Testis (tissue), 3 donors: Measurements from ENCODE around the gene NOL4L. TPM values are rescaled to one million over a fixed set of nuclear protein-coding genes. Genes with fewer than 3 reads are reported as not detected.

ENCODE experiments used
- DNase-seq: peaks from one replicate; pipeline ENCODE4 v3.0.0-alpha.2; 2019
- H3K27ac ChIP-seq, 2 donors: fragments of 200-600 bp; sonication (generic); one replicate each; pipeline ENCODE4 v1.5.1; 2019
- H3K27me3 ChIP-seq: fragments of 200-600 bp; sonication (generic); one replicate; pipeline ENCODE4 v1.5.1; 2019
- H3K36me3 ChIP-seq: fragments of 200-600 bp; sonication (generic); one replicate; pipeline ENCODE4 v1.5.1; 2017; ENCODE audit warnings: low read depth; ENCODE audit errors: missing control alignments
- H3K4me1 ChIP-seq: fragments of 200-600 bp; sonication (generic); one replicate; pipeline ENCODE4 v1.5.1; 2019
- H3K4me3 ChIP-seq, 2 donors: fragments of 200-600 bp; sonication (generic); one replicate each; pipeline ENCODE4 v1.5.1; 2017 to 2019
- H3K9me3 ChIP-seq: fragments of 200-600 bp; sonication (generic); one replicate; pipeline ENCODE4 v1.5.1; 2017
- CTCF ChIP-seq, 3 experiments: fragments of 450-650 bp in 2 of 3; fragments of 200-600 bp in 1 of 3; sonication (generic) in 1 of 3; IDR thresholded peaks; one replicate each; pipeline ENCODE4 v1.5.1; 2016 to 2019; ENCODE audit warnings: antibody characterized with exemption in 3 of 3, mild to moderate bottlenecking in 2 of 3, moderate library complexity in 1 of 3
- POLR2A ChIP-seq: fragments of 450-650 bp; IDR thresholded peaks from one replicate; pipeline ENCODE4 v1.6.1; 2017; ENCODE audit warnings: antibody characterized with exemption, mild to moderate bottlenecking, moderate library complexity
- WGBS, 2 donors: methylation state at CpG; one replicate each; pipeline ENCODE4 v1.1.5; 2018; 5-methylcytosine and 5-hydroxymethylcytosine counted together
- intact Hi-C: fragments of 100-400 bp; cut with DNase I; formaldehyde crosslinking; loops from one replicate; pipeline ENCODE4 v1.15.1; 2023; ENCODE audit warnings: low total_unique reads
- polyA plus RNA-seq: library from polyadenylated mRNA; stranded (reverse); fragments of 350-450 nt; fragmentation: Illumina TruSeq; extraction: RNeasy Lipid Tissue Mini Kit (QIAGEN cat#74804); gene quantifications from one replicate; pipeline ENCODE4 v1.2.3, GENCODE V29; 2014; ENCODE audit warnings: low read depth, low replicate concordance; ENCODE audit not compliant: insufficient read depth
- total RNA-seq, 2 donors: library from RNA; depleted of rRNA; stranded (reverse); fragments of >200 nt; gene quantifications; one replicate each; pipeline ENCODE4 v1.2.3, GENCODE V29; 2016

The NOL4L gene
- total and polyA plus RNA-seq, 3 donors from 2014 or later, result 100.0 to 129 (median 115) TPM

GRCh38 chr20:32455171-32455900 lies 129.8 kb downstream of the NOL4L start:
- 70 to 83% methylated on average over 4 to 12 of the region's 12 CpGs for WGBS, 2 donors
- TF ChIP-seq CTCF (IDR thresholded peaks at IDR 0.05), result no peak
- no peak for TF ChIP-seq POLR2A
- H3K27ac ChIP-seq, result no peak overlapping the region
- no peaks in the 10 kb centered on the region for H3K27me3 ChIP-seq
- H3K4me3 ChIP-seq, result no peak overlapping the region
- no peaks in the 10 kb centered on the region for H3K36me3 ChIP-seq
- intact Hi-C loops, result no loop called here
- no peaks in the 10 kb centered on the region for H3K9me3 ChIP-seq
- DNase-seq, result no peak
- H3K4me1 ChIP-seq, result peaks cover 30% of the 10 kb centered on the region

GRCh38 chr20:32454164-32455145 lies 130.7 kb downstream of the NOL4L start:
- Histone ChIP-seq H3K27ac (no peak overlapping the region), H3K4me3 (no peak overlapping the region), H3K27me3 (no peaks in the 10 kb centered on the region), H3K9me3 (no peaks in the 10 kb centered on the region), H3K36me3 (no peaks in the 10 kb centered on the region), H3K4me1 (peaks cover 29% of the 10 kb centered on the region)
- intact Hi-C loops, result no loop called here
- no peak for TF ChIP-seq POLR2A
- WGBS, 2 donors, result 86 to 91% methylated on average over 25 to 30 of the region's 31 CpGs
- no peak for DNase-seq

GRCh38 chr20:32453467-32454163 lies 131.5 kb downstream of the NOL4L start:
- 88 to 91% methylated on average over 18 to 28 of the region's 28 CpGs for WGBS, 2 donors
- H3K27me3 ChIP-seq, result no peaks in the 10 kb centered on the region
- no peaks in the 10 kb centered on the region for H3K9me3 ChIP-seq
- no peak overlapping the region for H3K4me3 ChIP-seq
- no peak for DNase-seq
- no peak for TF ChIP-seq POLR2A
- TF ChIP-seq CTCF (IDR thresholded peaks at IDR 0.05), result no peak
- intact Hi-C loops, result no loop called here
- peaks cover 32% of the 10 kb centered on the region for H3K4me1 ChIP-seq
- H3K36me3 ChIP-seq, result no peaks in the 10 kb centered on the region
- H3K27ac ChIP-seq, result no peak overlapping the region

GRCh38 chr20:32452776-32453466 lies 132.2 kb downstream of the NOL4L start:
- no peak overlapping the region for H3K27ac ChIP-seq
- 85 to 93% methylated on average over 11 to 24 of the region's 24 CpGs for WGBS, 2 donors
- no peaks in the 10 kb centered on the region for H3K27me3 ChIP-seq
- no peaks in the 10 kb centered on the region for H3K9me3 ChIP-seq
- no peak for DNase-seq
- H3K4me1 ChIP-seq, result peaks cover 28% of the 10 kb centered on the region
- H3K36me3 ChIP-seq, result no peaks in the 10 kb centered on the region
- TF ChIP-seq POLR2A, result no peak
- TF ChIP-seq CTCF (IDR thresholded peaks at IDR 0.05), result no peak
- intact Hi-C loops, result no loop called here
- no peak overlapping the region for H3K4me3 ChIP-seq
